SW 1271 (cell line): ENCODE measurements around the gene HSPG2.
"Not testable (repeated sequence)": the region's sequence is repeated elsewhere in the genome, so short reads cannot be mapped to it uniquely, and the experiment has no call there.

Source experiments
- DNase-seq, 2 experiments: peaks; one replicate each; lab custom pipeline; 2025; lab: John Stamatoyannopoulos, UW

The HSPG2 gene

GRCh38 chr1:21823980-21824702 lies 113.0 kb downstream of the HSPG2 start:
- DNase-seq, result no peak

GRCh38 chr1:21823206-21823979 lies 113.7 kb downstream of the HSPG2 start:
- DNase-seq, result no peak

DNA sequence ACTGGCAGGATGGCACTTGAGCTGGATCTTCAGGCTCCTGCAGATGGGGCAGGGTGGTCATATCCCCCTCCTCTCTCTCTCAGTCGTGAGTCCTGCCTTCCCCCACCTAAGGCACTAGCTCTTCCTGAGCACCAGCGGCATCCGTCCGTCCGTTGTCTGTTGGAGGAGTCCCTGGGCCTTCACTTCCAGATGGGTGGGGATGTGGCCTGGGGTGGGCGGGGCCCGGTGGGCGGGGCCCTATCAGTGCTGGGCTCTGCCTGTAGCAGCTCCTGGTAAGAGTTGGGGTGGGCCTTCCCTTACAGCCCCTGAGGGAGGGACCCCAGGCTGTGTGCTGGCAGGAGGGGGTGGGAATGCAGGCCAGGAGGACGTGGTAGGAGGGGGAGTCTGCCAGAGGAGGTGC lies 114.8 kb downstream of the HSPG2 start:
- DNase-seq, result no peak

DNA sequence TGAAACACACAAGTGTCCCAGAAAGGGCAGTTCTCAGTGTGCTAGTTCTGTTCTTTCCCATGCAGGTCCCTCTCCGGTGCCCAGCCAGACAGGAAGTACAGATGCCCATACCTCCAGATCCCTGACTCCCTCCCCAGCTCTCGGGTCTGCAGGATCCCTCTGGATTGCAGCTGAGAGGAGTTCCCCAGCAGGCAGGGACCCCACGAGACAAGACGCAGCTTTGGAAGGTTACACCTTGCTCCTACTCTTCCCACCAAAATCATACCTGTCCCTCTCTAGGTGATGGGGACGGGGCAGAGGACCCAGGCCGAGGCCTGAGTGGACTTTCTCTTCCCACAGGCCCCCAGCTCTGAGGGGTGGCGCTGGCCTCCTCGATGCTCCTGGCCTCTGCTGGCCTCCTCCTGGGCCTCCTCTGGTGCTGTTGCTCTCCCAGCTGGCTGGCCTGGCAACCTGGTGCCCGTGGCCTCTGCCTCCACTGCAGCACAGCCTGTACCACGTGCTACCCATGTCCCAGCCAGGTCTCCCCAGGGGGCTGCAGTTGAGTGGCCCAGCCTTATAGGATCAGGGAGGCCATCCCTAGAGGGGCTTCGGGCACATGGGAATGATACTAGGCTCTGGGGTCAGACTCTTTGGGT lies 115.6 kb downstream of the HSPG2 start:
- DNase-seq, result no peak

DNA sequence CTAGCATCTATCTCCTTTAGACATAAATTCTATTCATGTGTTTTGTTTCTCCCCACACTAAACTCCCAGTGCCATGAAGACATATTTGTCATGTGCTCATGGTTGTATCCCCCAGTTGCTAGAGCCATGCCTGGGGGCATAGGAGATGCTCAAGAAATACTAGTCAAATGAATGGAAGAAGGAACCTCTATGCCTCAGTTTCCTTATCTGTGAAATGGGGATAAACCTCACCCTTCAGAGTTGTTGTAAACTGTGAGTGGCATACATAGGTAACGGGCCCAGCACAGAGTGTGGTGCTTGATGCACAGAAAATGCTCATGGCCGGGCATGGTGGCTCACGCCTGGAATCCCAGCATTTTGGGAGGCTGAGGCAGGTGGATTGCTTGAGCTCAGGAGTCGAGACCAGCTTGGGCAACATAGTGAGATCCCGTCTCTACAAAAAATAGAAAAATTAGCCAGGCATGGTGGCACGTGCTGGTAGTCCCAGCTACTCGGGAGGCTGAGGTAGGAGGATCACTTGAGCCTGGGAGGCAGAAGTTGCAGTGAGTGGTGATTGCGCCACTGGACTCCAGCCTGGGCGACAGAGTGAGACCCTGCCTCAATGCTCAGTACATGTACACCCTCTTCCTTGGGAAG lies 116.4 kb downstream of the HSPG2 start:
- no peak for DNase-seq

- no peak for DNase-seq
Observed at GRCh38 chr1:21818656-21819055, 118.5 kb downstream of the HSPG2 start.

GRCh38 chr1:21816602-21817302 lies 120.4 kb downstream of the HSPG2 start:
- DNase-seq, result no peak

- no peak for DNase-seq
Observed at GRCh38 chr1:21815724-21816321, 121.3 kb downstream of the HSPG2 start.

DNA sequence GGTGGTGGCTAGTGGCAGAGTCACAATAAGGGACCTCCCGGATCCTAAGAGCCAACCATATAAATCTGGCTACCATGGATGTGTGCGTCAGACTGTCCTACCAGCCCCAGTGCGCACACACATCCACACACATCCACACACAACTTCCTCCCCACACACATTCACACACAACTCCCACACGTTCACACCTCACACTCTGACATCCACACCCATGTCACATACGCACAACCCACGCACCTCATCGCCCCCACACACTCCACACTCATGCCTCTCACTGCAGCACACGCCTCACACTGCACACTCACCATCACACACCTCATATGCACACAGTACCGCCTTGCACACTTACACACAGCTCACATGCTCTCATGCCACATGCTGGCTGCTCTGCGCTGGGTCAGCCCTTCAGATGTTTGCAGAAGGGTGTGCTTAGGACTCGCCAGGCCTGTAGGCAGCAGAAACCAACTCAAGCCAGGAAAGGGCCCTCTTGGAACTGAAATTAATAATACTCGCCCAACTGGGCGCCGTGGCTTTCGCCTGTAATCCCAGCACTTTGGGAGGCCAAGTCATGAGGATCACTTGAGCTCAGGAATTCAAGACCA lies 122.0 kb downstream of the HSPG2 start:
- DNase-seq, result no peak

DNA sequence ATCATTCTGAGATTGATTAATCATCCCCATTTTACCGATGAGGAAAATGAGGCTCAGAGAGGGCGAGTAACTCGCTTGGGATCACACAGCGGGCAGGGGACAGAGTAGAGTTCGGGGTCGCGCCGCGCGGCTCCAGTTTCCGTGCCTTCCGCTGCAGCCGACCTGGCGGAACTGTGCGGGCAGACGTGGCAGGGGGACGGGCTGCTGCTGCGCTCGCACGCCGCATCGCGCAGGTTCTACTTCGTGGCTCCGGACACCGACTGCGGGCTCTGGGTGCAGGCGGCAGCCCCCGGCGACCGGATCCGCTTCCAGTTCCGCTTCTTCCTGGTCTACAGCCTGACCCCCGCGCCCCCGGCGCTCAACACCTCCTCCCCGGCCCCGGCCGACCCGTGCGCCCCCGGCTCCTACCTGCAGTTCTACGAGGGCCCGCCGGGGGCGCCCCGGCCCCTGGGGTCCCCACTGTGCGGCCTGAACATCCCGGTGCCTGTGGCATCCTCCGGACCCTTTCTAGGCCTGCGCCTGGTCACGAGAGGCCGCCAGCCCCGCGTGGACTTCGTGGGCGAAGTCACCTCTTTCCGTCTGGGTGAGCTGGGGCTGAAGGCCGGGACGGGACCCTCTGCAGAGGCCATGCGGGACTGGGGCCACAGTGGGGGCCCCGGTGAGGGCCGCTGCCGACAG lies 122.7 kb downstream of the HSPG2 start:
- DNase-seq, result no peak

GRCh38 chr1:21813542-21813941 lies 123.6 kb downstream of the HSPG2 start:
- DNase-seq, result no peak

DNA sequence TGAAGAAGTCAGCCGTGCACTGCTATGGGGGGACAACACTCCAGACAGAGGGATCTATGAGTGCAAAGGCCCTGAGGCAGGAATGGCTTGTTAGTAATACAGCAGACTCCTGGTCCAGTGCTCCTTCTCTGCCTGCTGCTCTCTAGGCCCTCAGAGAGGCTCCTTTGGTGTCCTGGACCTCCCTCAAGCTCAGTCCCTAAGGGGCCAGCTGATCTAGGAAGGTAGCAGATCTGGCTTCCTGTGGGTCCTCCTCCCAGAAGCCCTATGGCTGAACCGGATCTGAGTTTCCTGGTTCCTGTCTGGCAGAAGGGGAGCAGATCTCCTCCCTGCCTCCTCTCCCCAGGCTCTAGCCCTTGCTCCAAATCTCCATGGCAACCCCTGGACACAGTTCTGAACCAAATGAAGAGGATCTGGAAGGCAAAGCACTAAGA lies 125.2 kb downstream of the HSPG2 start, which contains the start of gene LDLRAD2:
LDLRAD2 (plus strand) TSS at position 391 of the 431 bp plus-strand sequence. CDS start 187 bp downstream, outside the sequence.
- no peak for DNase-seq

DNA sequence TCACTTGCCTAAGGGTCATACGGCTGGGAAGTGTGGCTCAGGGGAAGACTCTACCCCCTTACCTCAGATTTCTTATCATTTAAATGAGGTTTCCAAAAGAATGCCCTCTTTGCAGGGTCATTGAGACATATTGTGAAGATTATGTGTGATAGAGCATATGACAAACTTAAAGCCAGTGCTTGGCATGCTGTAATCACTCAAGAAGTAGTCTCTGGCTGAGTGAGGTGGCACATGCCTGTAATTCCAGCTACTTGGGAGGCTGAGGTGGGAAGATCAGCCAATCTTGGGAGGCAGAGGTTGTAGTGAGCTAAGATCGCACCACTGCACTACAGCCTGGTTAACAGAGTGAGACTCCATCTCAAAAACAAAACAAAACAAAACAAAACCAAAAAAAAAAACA lies 132.6 kb downstream of the HSPG2 start:
- DNase-seq, result no peak

DNA sequence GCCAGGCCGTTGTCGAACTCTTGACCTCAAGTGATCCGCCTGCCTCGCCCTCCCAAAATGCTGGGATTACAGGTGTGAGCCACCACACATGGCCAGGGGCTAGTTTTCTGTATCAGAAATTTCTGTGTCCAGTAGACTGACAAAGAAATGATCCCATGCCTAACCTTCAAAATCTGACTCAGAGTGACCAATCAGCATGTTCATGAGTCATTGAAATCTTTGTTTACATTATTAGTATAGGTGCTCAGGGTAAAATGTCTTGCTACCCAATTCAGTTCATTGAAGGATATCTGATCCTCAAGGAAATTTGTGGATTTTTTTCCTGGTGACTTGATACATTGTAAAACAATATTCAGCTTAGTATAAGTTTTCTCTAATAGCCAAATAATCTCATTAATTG lies 136.0 kb downstream of the HSPG2 start:
- no peak for DNase-seq

DNA sequence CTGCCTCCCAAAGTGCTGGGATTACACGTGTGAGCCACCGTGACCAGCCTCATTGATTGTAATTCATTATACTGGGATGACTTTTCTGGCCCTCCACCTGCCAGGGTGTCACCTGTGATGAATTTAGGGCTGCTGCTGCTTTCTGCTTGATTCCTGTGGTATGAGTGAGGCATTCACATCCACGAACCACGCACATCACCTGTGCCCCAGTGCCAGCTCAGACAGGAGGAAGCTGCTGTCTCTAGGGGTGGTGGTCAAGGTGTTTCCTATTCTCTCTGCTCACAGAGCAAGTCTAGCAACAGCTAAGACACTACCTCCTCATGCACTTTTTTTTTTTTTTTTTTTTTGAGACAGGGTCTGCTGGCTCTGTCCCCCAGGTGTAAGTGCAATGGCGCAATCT lies 137.4 kb downstream of the HSPG2 start:
- no peak for DNase-seq

- DNase-seq, result no peak
Observed at GRCh38 chr1:21795075-21795474, 142.0 kb downstream of the HSPG2 start.

- DNase-seq, result no peak
Observed at GRCh38 chr1:21794656-21795055, 142.5 kb downstream of the HSPG2 start.

- DNase-seq, result no peak
Observed at GRCh38 chr1:21793104-21793503, 144.0 kb downstream of the HSPG2 start.

DNA sequence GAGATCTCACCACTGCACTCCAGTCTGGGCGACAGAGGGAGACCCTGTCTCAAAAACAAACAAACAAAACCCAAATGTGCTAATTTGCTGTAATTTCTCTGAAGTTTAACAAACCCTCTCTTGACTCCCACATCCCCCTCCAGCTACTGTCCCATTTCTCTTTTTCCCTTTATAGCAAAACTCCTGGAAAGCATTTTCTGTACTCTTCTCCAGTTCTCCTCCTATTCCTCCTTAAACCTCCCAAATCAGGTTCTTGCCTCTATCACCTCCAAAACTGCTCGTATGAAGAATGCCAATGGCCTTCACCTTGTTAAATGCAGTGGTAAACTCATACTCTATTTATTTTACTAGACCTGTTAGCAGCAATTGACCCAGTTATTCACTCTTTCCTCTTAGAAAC lies 150.5 kb downstream of the HSPG2 start:
- DNase-seq, result no peak

DNA sequence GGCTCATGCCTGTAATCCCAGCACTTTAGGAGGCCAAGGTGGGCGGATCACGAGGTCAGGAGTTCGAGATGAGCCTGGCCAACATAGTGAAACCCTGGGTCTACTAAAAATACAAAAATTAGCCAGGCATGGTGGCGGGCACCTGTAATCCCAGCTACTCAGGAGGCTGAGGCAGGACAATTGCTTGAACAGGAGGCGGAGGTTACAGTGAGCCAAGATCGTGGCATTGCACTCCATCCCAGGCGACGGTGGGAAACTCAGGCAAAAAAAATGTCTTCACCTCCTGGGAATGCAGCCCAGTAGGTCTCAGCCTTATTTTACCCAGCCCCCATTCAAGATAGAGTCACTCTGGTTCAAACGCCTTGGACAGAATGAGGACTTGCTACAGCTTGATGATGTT lies 151.3 kb downstream of the HSPG2 start:
- DNase-seq, result not testable (repeated sequence)
